HG03457 (cell line): ENCODE results near the gene KRTAP5-9.
"Not testable (repeated sequence)": the region's sequence is repeated elsewhere in the genome, so short reads cannot be mapped to it uniquely, and the experiment has no call there.

Experiments
- ATAC-seq: cut with Tn5 transposase; IDR thresholded peaks from one replicate; pipeline ENCODE4 v1.9.1; 2021; ENCODE audit warnings: moderate number of reproducible peaks; ENCODE audit not compliant: unreplicated experiment

KRTAP5-9 gene

GRCh38 chr11:71532036-71532610 lies 16.1 kb upstream of the KRTAP5-9 start:
- ATAC-seq, result no peak

- ATAC-seq, result not testable (repeated sequence)
These were observed 13.3 kb upstream of the KRTAP5-9 start for GRCh38 chr11:71534711-71535608.

GRCh38 chr11:71535825-71536224 lies 12.4 kb upstream of the KRTAP5-9 start:
- no peak for ATAC-seq

GRCh38 chr11:71537537-71537936 lies 10.7 kb upstream of the KRTAP5-9 start:
- no peak for ATAC-seq

GRCh38 chr11:71537977-71538665 lies 10.1 kb upstream of the KRTAP5-9 start, which contains the start of gene KRTAP5-8:
Gene KRTAP5-8 (plus strand): TSS chr11:71538025. CDS start chr11:71538056, 31 bp downstream.
- not testable (repeated sequence) for ATAC-seq

- no peak for ATAC-seq
These were observed 9.6 kb upstream of the KRTAP5-9 start for GRCh38 chr11:71538666-71538990.

GRCh38 chr11:71539017-71539416 lies 9.2 kb upstream of the KRTAP5-9 start:
- ATAC-seq, result no peak

- not testable (repeated sequence) for ATAC-seq
These were observed 8.2 kb upstream of the KRTAP5-9 start for GRCh38 chr11:71539971-71540370.

GRCh38 chr11:71540521-71541304 lies 7.5 kb upstream of the KRTAP5-9 start:
- not testable (repeated sequence) for ATAC-seq

- no peak for ATAC-seq
These were observed 5.8 kb upstream of the KRTAP5-9 start for GRCh38 chr11:71542382-71542781.

- ATAC-seq, result no peak
These were observed 5.1 kb upstream of the KRTAP5-9 start for GRCh38 chr11:71542879-71543777.

- no peak for ATAC-seq
These were observed 4.4 kb upstream of the KRTAP5-9 start for GRCh38 chr11:71543866-71544265.

GRCh38 chr11:71544525-71545214 lies 3.5 kb upstream of the KRTAP5-9 start:
- ATAC-seq, result no peak

- no peak for ATAC-seq
These were observed 2.7 kb upstream of the KRTAP5-9 start for GRCh38 chr11:71545405-71545966.

- no peak for ATAC-seq
These were observed 514 bp downstream of the KRTAP5-9 start for GRCh38 chr11:71548716-71549151.

GRCh38 chr11:71551711-71552110 lies 3.5 kb downstream of the KRTAP5-9 start:
- ATAC-seq, result no peak

- ATAC-seq, result no peak
These were observed 6.8 kb downstream of the KRTAP5-9 start for GRCh38 chr11:71554996-71555395.

GRCh38 chr11:71555508-71555907 lies 7.3 kb downstream of the KRTAP5-9 start:
- ATAC-seq, result no peak

- ATAC-seq, result no peak
These were observed 7.8 kb downstream of the KRTAP5-9 start for GRCh38 chr11:71556018-71556417.
